Effector CD4-positive, alpha-beta T cell (primary cell): Measurements from ENCODE around the gene OBSL1.

Source experiments
- DNase-seq: peaks from one replicate; pipeline ENCODE4 v3.0.0-alpha.2; 2020

OBSL1 gene

DNA sequence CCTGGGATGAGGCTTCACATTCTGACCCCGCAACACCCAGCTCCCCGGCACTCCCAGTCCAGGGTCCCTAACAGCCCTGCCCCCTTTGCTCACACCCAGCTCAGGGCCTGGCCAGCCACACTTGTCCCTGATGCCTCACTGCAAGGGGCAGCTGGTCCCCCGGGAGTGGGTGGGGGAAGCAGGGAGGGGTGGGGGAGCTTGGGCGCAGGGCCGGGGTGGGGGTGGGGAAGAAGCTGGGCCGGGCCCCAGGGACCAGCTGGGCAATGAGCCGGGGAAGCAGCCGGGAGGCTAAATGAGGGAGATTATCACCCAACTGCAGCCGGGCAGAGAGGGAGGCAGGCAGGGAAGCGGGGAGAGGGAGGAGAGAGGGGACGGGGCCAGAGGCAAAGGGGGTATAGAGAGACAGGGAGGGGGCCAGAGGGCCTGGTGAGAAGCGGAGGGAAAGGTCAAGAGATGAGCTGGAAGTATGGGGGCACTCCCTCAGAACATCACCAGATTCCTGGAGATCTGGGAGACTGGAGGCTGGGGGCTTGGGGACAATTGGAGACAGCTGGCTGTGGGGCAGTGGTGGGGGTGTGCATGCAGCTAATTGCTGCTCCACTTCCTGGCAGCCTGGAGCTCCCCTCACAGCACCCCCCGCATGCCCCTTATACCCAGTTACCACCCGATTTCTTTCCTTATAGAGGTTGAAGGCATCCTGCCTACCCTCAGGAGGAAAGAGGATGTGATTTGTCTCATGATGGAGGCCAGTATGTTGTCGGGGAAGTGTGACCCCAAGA lies 59.6 kb downstream of the OBSL1 start:
- DNase-seq: no peak

DNA sequence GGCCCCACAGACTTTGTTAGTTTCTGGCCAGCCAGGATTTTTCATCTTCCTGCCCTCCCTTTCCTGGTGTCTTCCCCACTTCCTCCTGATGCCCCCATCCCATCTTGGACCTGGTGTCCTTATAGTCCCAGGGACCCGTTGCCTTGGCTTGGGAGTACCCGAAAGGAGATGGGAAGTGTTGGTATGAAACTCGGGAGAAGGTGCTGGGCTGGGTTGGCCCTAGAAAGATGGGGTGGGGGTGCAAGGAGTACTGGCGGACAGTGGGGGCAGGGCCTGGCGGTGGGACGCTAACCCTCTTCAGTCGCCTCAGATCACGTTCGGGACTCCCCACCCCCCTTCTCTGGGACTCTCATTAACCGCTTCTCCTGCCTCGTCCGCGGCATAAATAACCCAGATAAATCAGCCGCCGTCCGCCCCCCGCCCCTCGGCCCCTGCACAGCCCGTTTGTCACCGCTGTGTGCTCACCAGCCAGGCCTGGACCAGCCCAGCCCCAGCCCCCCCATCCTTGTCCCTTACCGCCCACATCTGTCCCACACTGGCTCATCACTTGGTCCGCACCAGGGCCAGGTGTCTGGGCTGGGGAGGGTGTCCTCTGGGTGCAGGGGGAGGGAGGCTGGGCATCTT lies 60.7 kb downstream of the OBSL1 start:
- DNase-seq: no peak

DNA sequence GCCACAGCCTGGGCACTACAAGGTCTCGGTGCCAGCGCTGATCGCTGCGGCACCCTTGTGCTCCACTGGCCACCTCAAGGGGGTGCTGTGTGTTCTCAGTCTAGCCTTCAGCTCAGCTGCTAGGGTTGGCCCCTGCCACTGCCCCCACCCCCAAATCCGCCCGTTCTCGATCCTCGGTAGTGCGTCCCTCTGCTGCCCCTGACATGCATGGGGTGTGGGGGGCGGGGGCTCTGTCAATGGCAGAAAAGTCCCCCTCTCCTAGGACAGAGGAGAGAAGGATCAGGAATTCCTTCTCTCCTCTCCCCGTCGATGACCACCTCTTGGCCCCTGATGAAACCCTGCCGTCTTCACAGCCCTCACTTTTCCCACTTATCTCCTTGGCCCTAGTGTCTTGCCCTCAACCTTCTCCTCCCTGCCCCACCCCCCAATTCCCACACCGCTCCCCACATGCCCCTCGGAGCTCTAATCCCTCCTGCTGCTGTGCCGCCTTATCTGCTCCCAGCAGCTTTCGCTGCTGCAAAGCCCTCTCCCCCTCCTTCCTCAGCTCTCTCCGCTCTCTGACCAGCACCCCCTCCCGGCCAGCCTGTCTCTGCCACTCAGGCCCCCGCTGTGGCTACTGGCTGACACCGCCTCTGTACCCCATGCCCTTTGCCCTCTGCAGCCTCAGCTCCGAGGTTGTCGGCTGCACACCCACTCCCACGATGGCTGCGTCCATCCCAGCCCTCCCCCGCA lies 61.4 kb downstream of the OBSL1 start:
- peak; percentile 44 for DNase-seq

DNA sequence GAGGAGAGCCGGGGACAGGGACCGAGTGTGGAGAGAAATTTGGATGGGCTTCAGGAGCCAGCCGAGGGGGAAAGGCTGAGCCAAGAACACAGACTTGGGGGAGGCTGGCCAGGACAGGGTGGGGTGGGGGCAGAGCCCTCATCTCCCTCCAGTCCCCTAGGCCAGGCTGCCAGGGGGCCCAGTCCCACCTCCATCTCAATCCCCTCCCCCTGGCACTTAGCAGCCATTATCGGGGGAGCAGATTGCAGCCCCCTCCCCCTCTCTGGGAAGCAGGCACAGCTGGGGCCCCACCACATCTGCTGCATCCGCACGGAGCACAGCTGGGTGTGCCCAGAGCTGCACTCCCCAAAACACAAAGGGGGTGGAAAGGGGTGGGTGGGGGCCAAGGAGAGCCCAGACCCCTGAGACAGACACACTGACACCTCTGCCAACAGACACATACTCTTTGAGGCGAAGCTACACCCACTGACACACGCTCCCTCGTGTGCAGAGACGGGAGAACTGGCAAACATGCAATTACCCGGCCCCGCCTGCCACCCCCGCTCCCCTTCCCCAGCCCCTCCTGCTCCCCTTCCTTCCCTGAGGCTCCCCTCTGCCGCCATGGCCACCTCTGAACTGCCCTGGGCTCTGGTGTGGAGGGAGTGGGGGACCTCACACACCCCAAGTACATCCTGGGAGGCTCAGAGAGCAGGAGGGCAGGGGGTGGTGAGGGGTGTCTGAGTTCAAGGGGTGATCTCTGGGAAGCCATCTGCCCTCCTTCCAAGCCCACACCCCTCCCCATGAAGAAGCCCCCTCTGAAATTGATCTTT lies 62.2 kb downstream of the OBSL1 start:
- DNase-seq: no peak

DNA sequence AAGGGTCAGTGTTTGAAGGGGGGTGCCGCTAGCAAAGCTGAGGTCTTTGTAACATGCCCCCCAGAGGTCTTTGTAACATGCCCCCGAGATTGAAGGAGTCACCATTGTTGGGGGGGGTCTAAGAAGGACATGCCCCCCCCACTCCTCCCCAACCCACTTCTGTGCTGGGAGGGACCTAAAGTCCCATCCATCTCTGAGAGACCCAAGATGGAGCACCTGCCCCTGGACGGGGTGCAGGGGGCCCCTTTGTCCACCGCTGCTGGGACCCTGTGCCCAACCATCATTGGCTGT lies 63.0 kb downstream of the OBSL1 start:
- no peak for DNase-seq

DNA sequence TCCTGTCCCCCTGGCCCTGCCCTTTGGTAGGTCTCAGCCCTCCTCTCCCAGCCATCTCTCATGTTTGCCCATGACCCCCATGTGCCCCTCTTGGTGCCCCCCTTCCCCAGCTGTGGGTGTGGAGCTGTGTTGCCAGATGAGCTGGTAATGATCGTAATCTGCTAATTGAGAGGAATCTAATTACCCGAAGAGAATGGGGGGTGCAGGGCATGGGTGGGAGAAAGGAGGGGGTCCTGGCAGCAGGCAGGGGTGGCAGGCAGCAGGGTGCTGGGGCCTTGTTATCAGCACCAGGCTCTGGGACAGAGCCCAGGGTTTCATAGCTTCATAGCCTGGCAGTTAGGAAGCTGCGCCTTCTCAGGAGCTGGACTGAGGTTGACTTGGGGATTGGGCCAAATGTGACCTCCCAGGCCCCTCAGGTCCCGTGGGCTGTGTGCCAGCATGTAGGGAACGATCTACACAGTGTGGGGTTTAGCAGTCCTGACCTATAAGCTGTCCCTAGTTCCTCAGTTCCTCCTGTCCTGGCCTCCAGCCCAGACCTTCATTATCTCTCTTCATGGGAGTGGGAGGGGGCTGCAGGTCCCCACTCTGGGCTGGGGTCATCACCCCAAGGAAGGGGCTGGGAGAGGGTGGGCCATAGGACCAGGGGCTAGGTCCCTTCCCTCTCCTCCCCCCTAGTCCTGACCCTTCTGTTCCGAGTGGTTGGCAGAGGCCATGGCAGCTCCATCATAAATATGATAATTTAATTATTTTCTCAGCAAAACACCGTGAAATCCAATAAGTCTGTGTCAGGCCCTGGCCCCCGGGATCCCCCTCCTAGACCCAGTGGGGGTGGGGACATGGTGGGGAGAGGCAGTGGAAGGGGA lies 63.5 kb downstream of the OBSL1 start:
- no peak for DNase-seq

DNA sequence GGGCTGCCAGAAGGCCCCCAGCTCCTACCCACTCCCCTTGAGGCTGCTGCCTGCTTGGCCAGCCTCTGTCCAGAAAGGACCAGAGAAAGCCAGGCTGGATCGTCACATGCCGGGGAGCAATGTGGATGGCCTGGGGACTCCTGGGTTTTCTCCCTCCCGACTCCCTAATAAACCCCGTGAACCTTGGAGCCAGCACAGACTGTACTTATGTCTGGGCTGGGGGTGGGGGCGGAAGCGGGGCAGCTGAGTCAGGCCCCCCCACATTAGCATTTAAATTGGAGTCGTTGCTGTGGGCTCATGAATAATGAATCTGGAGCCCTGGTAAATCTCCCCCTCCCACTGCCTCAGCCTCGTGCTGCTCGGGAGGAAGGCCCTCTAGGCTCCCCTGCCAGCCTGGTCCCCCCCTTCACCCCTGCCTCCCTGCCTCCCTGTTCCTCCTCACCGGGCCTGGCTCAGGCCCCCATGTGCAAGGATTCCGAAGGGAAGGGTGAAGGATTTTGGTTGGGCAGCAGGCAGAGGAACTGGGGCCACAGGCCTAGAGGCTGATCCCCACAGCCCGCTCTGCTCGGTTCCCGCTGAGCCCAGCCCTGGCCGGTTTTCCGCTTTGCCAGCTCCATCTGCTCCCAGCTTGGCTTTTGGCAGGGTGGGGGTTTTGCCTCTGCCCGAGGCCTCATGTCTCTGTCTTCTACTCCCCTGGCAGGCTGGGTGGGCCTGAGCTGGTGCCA lies 64.4 kb downstream of the OBSL1 start:
- DNase-seq: no peak

DNA sequence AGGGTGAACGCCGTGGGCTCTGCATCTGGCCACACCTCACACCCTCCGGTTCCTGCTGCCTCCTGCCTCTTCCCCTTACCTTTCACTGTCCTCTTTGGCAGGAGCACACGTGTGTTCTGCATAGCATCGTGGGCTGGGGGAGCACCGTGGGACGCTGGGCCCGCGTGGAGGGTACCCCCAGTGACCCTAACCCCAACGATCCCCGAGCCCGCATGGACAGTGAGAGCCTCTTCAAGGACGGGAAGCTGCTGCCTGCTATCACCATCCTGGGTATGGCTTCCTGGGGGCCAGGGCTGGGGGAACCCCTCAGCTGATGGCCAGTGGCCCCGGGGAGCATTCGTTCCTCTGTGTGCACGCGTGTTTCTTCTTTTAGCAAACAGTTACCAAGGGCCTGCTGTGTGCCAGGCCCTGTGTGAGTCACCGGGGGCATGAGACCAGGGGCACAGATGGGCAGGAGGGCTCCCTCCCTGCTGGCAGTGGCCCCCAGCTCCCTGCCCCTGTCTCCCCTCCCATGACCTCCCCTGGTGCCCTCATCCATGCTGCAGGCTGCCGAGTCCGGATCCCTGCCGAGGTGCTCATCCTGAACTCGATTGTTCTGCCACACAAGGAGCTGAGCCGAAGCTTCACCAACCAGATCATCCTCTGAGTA lies 65.1 kb downstream of the OBSL1 start:
- no peak for DNase-seq

DNA sequence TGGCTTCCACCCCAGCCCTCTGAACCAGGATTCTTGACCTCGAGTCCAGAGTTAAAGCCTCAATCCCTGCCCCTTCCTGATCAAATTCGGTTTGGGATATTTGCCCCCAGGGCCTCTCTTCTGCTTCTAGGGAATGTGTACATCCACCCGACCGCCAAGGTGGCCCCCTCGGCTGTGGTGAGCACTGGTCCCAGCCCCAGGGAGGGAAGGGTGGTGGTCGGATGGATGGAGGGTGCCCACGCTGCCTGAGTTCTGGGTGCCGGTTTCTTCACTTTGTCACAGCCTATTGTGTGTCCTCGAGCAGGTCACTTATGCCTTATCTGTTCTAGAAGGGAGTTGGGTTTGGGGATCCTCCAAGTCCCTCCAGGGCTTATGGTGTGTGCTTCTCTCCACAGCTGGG lies 65.8 kb downstream of the OBSL1 start:
- DNase-seq: no peak

DNA sequence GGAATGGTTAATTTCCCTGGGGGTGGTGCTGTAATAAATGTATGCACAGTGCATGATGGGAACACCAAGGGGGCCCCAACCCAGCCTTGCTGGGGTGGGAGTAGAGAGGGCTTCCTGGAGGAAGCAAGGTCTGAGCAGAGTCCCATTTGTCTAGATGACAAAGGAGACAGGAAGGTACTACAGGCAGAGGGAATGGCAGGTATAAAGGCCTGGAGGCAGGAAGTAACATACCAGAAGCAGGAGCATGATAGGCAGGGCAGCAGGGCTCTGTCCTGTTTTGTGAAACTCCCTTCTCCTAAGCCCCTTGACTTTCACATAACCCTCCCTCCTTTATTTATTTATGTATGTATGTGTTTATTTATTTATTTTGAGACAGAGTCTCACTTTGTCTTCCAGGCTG lies 68.7 kb downstream of the OBSL1 start:
- no peak for DNase-seq

DNA sequence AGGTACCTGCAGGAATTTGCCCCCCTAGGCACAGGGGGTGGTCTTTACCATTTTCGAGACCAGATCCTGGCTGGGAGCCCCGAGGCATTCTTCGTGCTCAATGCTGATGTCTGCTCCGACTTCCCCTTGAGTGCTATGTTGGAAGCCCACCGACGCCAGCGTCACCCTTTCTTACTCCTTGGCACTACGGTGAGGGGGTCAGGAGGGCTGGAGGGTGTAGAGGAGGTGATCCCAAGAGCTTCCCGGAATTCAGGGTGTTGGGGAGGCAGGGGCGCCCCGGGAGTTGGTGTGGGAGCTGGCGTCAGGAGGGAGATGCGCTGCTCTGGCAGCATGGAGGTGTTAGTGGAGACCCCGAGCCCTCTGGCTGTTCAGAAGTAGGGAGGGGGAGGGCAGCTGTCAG lies 69.5 kb downstream of the OBSL1 start:
- DNase-seq: no peak
